Gastrocnemius medialis (tissue), 4 donors: ENCODE results near the gene GALNTL6.

ENCODE experiments used
- CTCF ChIP-seq, 5 experiments: fragments of 450-650 bp in 3 of 5; fragments of 200-600 bp in 2 of 5; sonication (generic) in 2 of 5; IDR thresholded peaks in 4 of 5; conservative IDR thresholded peaks in 1 of 5; 1 replicate in 4 of 5; 2 replicates in 1 of 5; pipeline ENCODE4 v1.5.1; 2016 to 2019; ENCODE audit warnings: antibody characterized with exemption in 5 of 5, mild to moderate bottlenecking in 3 of 5, moderate library complexity in 3 of 5
- POLR2A ChIP-seq, 2 donors: fragments of 450-650 bp; IDR thresholded peaks; one replicate each; pipeline ENCODE4 v1.6.1; 2017; ENCODE audit warnings: antibody characterized with exemption in 2 of 2, mild to moderate bottlenecking in 2 of 2, moderate library complexity in 2 of 2

- TF ChIP-seq POLR2A (IDR thresholded peaks at IDR 0.05) (no peak), CTCF (IDR thresholded peaks at IDR 0.05 in 4 of 5, conservative IDR thresholded peaks at IDR 0.05 in 1 of 5) (no peak)
Observed at GRCh38 chr4:172393220-172393619, 580.0 kb downstream of the GALNTL6 start.
